ENCODE data around the gene ARFGAP1. TPM values are rescaled to one million over a fixed set of nuclear protein-coding genes. Genes with fewer than 3 reads are reported as not detected.

ARFGAP1 gene
- total RNA-seq, 1 donor from 2014 or later, result 25.3 TPM

- no peak for ATAC-seq (ENCODE audit: poor library complexity)
- no peak for DNase-seq
- intact Hi-C loops (cut with DNase I), result no loop called here
Measured at GRCh38 chr20:63285636-63286615, 13.3 kb downstream of the ARFGAP1 start.

- intact Hi-C loops (cut with DNase I), result no loop called here
- no peak for ATAC-seq (ENCODE audit: poor library complexity)
- DNase-seq, result no peak
Measured at GRCh38 chr20:63286781-63287696, 14.4 kb downstream of the ARFGAP1 start.

GRCh38 chr20:63287697-63288580 lies 15.3 kb downstream of the ARFGAP1 start:
- DNase-seq (no peak), ATAC-seq (ENCODE audit: poor library complexity) (no peak)
- intact Hi-C loops (cut with DNase I), result no loop called here

- DNase-seq, result no peak
- intact Hi-C loops (cut with DNase I), result no loop called here
Measured at GRCh38 chr20:63288581-63289251, 16.1 kb downstream of the ARFGAP1 start.

GRCh38 chr20:63289311-63290135 lies 16.9 kb downstream of the ARFGAP1 start:
- intact Hi-C loops (cut with DNase I), result no loop called here
- ATAC-seq (ENCODE audit: poor library complexity) (no peak), DNase-seq (no peak)

More at GRCh38 chr20:63288581-63289251, 16.1 kb downstream of the ARFGAP1 start:
- ATAC-seq (ENCODE audit: poor library complexity), result no peak

GRCh38 chr20:63290136-63290676 lies 17.6 kb downstream of the ARFGAP1 start:
- ATAC-seq (ENCODE audit: poor library complexity), result no peak
- intact Hi-C loops (cut with DNase I), result no loop called here

GRCh38 chr20:63290677-63291472 lies 18.3 kb downstream of the ARFGAP1 start:
- peak; percentile 67 for DNase-seq
- intact Hi-C loops (cut with DNase I), result no loop called here
- peak; percentile 49 for ATAC-seq (ENCODE audit: poor library complexity)

More at GRCh38 chr20:63290136-63290676, 17.6 kb downstream of the ARFGAP1 start:
- no peak for DNase-seq

- ATAC-seq (ENCODE audit: poor library complexity), result no peak
- intact Hi-C loops (cut with DNase I), result no loop called here
- no peak for DNase-seq
Measured at GRCh38 chr20:63291811-63292210, 19.2 kb downstream of the ARFGAP1 start.

GRCh38 chr20:63292292-63292701 lies 19.7 kb downstream of the ARFGAP1 start:
- ATAC-seq (ENCODE audit: poor library complexity) (no peak), DNase-seq (no peak)
- intact Hi-C loops (cut with DNase I), result no loop called here

GRCh38 chr20:63292904-63293303 lies 20.3 kb downstream of the ARFGAP1 start, which contains the start of gene COL20A1:
Gene COL20A1 (plus strand): TSS chr20:63293186. CDS start chr20:63295108, 1,922 bp downstream.
- ATAC-seq (ENCODE audit: poor library complexity) (no peak), DNase-seq (no peak)
- intact Hi-C loops (cut with DNase I), result no loop called here

GRCh38 chr20:63293456-63293855 lies 20.8 kb downstream of the ARFGAP1 start:
- intact Hi-C loops (cut with DNase I), result no loop called here
- ATAC-seq (ENCODE audit: poor library complexity) (no peak), DNase-seq (no peak)

GRCh38 chr20:63293871-63294535 lies 21.4 kb downstream of the ARFGAP1 start:
- intact Hi-C loops (cut with DNase I), result no loop called here
- DNase-seq (no peak), ATAC-seq (ENCODE audit: poor library complexity) (no peak)

GRCh38 chr20:63294536-63294900 lies 21.9 kb downstream of the ARFGAP1 start:
- intact Hi-C loops (cut with DNase I), result no loop called here
- DNase-seq, result no peak
- no peak for ATAC-seq (ENCODE audit: poor library complexity)

- ATAC-seq (ENCODE audit: poor library complexity) (no peak), DNase-seq (no peak)
- intact Hi-C loops (cut with DNase I), result no loop called here
Measured at GRCh38 chr20:63295018-63295417, 22.4 kb downstream of the ARFGAP1 start.

- DNase-seq (no peak), ATAC-seq (ENCODE audit: poor library complexity) (no peak)
- intact Hi-C loops (cut with DNase I), result no loop called here
Measured at GRCh38 chr20:63295422-63295821, 22.8 kb downstream of the ARFGAP1 start.
